ENCODE data around the gene XPO6. TPM values are rescaled to one million over a fixed set of nuclear protein-coding genes. Genes with fewer than 3 reads are reported as not detected.

The XPO6 gene
- polyA plus RNA-seq, 1 of the 3 experiments (the other 2 are of a cell fraction): 97.1 TPM

DNA sequence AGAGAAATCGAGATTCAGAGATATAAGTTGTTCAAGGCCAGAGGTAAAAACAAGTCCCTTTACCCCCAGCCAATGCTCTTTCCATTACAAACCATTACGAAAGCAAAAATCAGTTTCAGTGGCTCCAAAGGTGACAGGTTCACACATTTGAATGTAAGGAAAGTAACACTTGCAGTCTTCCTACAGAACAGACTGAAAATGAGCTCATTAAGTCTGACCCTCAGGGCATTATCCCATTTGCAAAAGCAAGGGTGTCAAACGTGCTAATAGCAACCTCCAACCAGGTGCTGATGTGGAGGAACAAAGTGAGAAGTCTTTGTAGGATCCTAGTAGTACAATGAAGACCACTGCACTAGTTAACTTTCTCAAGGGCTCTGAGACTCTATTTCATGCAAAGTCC lies 65.2 kb downstream of the XPO6 start:
- Histone ChIP-seq H3F3A (replicated peaks; ENCODE audit: insufficient read depth) (peaks cover 10% of the 10 kb centered on the region), H3K9ac (no peak overlapping the region), H3K27ac (ENCODE audit: low read depth in 2 of 2, low read length in 1 of 2) (no peak overlapping the region), H3K9me3 (no peaks in the 10 kb centered on the region), H3K79me2 (ENCODE audit: insufficient read depth) (peaks cover 38% of the 10 kb centered on the region; the same call in 1 of the 2 replicates), H2AFZ (ENCODE audit: low read depth) (no peak overlapping the region), H3K27me3 (ENCODE audit: insufficient read depth) (no peaks in the 10 kb centered on the region), H3K4me2 (no peak overlapping the region), H4K20me1 (ENCODE audit: insufficient read depth) (no peaks in the 10 kb centered on the region), H3K4me3 (ENCODE audit: low read depth in 2 of 2, low read length in 1 of 2) (no peak overlapping the region), H3K36me3 (replicated peaks in 1 of 2; ENCODE audit: control insufficient read depth in 1 of 2, insufficient read depth in 2 of 2, low read length in 1 of 2) (peaks cover 47 to 64% of the 10 kb centered on the region in 2 experiments), H3K9me2 (no peaks in the 10 kb centered on the region), H3K4me1 (ENCODE audit: control insufficient read depth in 1 of 2, insufficient read depth in 2 of 2, low read depth in 1 of 2, low read length in 1 of 2) (peaks cover 0 to 9% of the 10 kb centered on the region in 2 experiments; a peak in 1 of 4 replicates)
- no peak for DNase-seq
- ChIA-PET POLR2A (no interaction called here), CTCF (interaction anchor here (0.9 kb wide), 1 partner anchor 131 kb away, joined by 3 read pairs; no protein-coding TSS in a partner anchor)
- WGBS (ENCODE audit: low lambda C conversion rate): 73% methylated on average over 3 of the region's 3 CpGs
- no peak for TF ChIP-seq FOSL2 (IDR thresholded peaks at IDR 0.05; ENCODE audit: borderline replicate concordance, low read depth)
- TF ChIP-seq MXI1 (IDR thresholded peaks at IDR 0.05; ENCODE audit: low read depth, low read length): no peak

DNA sequence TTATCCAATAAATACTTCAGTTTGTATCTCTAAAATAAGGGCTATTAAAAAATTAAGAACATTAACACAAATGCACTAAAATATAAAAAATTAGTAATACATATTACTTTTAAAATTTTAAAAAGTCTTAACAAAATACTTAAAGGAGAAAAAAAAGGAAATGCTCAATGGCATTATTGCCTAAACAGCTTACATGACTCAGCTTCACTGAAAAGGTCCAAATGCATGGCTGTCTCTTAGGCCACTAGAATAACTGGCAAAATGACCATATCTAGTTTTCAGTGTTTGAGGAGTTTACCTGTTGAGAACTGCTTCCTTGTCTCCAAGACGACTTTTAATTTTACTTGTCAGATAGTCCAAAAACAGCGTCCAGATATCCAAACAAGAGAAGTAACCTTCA lies 66.0 kb downstream of the XPO6 start:
- peaks cover 48 to 60% of the 10 kb centered on the region in 2 experiments for H3K36me3 ChIP-seq (replicated peaks in 1 of 2; ENCODE audit: control insufficient read depth in 1 of 2, insufficient read depth in 2 of 2, low read length in 1 of 2)

More for the DNA sequence above, 66.0 kb downstream of the XPO6 start:
- no peak for DNase-seq
- Histone ChIP-seq H3K9me2 (no peaks in the 10 kb centered on the region), H3K79me2 (ENCODE audit: insufficient read depth) (peaks cover 36% of the 10 kb centered on the region; the same call in 1 of the 2 replicates), H3F3A (replicated peaks; ENCODE audit: insufficient read depth) (peaks cover 10% of the 10 kb centered on the region), H3K9ac (no peak overlapping the region), H2AFZ (ENCODE audit: low read depth) (no peak overlapping the region), H3K4me1 (ENCODE audit: control insufficient read depth in 1 of 2, insufficient read depth in 2 of 2, low read depth in 1 of 2, low read length in 1 of 2) (peaks cover 0 to 9% of the 10 kb centered on the region in 2 experiments; a peak in 1 of 4 replicates), H3K4me3 (ENCODE audit: low read depth in 2 of 2, low read length in 1 of 2) (no peak overlapping the region), H3K27ac (ENCODE audit: low read depth in 2 of 2, low read length in 1 of 2) (no peak overlapping the region), H3K4me2 (no peak overlapping the region), H4K20me1 (ENCODE audit: insufficient read depth) (no peaks in the 10 kb centered on the region), H3K9me3 (no peaks in the 10 kb centered on the region), H3K27me3 (ENCODE audit: insufficient read depth) (no peaks in the 10 kb centered on the region)
- CTCF ChIA-PET: no interaction called here
- WGBS (ENCODE audit: low lambda C conversion rate): 100% methylated on average over 2 of the region's 2 CpGs
- POLR2A ChIA-PET: no interaction called here
- TF ChIP-seq FOSL2 (IDR thresholded peaks at IDR 0.05; ENCODE audit: borderline replicate concordance, low read depth): no peak
- TF ChIP-seq TCF12 (IDR thresholded peaks at IDR 0.05): no peak
- TF ChIP-seq FOXM1 (IDR thresholded peaks at IDR 0.05; ENCODE audit: low read depth): no peak
- TF ChIP-seq, protein P1, sequence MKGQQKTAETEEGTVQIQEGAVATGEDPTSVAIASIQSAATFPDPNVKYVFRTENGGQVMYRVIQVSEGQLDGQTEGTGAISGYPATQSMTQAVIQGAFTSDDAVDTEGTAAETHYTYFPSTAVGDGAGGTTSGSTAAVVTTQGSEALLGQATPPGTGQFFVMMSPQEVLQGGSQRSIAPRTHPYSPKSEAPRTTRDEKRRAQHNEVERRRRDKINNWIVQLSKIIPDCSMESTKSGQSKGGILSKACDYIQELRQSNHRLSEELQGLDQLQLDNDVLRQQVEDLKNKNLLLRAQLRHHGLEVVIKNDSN (IDR thresholded peaks at IDR 0.05; ENCODE audit: borderline replicate concordance, low read depth): no peak
- TF ChIP-seq, protein P2, sequence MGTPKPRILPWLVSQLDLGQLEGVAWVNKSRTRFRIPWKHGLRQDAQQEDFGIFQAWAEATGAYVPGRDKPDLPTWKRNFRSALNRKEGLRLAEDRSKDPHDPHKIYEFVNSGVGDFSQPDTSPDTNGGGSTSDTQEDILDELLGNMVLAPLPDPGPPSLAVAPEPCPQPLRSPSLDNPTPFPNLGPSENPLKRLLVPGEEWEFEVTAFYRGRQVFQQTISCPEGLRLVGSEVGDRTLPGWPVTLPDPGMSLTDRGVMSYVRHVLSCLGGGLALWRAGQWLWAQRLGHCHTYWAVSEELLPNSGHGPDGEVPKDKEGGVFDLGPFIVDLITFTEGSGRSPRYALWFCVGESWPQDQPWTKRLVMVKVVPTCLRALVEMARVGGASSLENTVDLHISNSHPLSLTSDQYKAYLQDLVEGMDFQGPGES (IDR thresholded peaks at IDR 0.05; ENCODE audit: low read depth, low read length): no peak
- no peak for TF ChIP-seq EP300 (IDR thresholded peaks at IDR 0.05; ENCODE audit: borderline replicate concordance in 1 of 2, low read depth in 1 of 2, low read length in 1 of 2)
- no peak for TF ChIP-seq RAD21 (IDR thresholded peaks at IDR 0.05; ENCODE audit: low read length)
- no peak for TF ChIP-seq MEF2A (IDR thresholded peaks at IDR 0.05; ENCODE audit: borderline replicate concordance, low read depth)
